Measurements from ENCODE around the gene EBLN1. TPM values are rescaled to one million over a fixed set of nuclear protein-coding genes. Genes with fewer than 3 reads are reported as not detected.

EBLN1 gene
- total RNA-seq (2021) (not detected in 3 replicates), Bru-seq, nascent RNA (not detected)
- long read RNA-seq, experiment 1, result 0 reads
- long read RNA-seq, experiment 2, result 0 reads
- long read RNA-seq, experiment 3, result 0 reads

GRCh38 chr10:22217842-22218241, at the start of gene EBLN1:
Gene EBLN1 (minus strand): TSS chr10:22218015. CDS start chr10:22209983, 8,032 bp downstream.
- H3K27ac Mint-ChIP-seq, result no peak within 1 kb of the TSS
- H3K4me3 Mint-ChIP-seq, result no peak within 1 kb of the TSS
- H3K36me3 Mint-ChIP-seq, result no peaks in the 10 kb centered on the region
- DNase-seq (ENCODE audit: low spot score), result no peak
- ChIA-PET POLR2A (no interaction called here), CTCF (interaction anchor here (0.8 to 1.0 kb wide), 2 partner anchors 208 to 221 kb away, joined by 3 read pairs; no protein-coding TSS in a partner anchor)
- ATAC-seq, result no peak
- H3K27me3 Mint-ChIP-seq (ENCODE audit: low read depth), result no peaks in the 10 kb centered on the region
- 0 out of 2 replicates have a peak, but pooled peaks cover under 1% of the 10 kb centered on the region for H3K9me3 Mint-ChIP-seq
- no peak for TF ChIP-seq RORB (CRISPR knock-in tag; IDR thresholded peaks at IDR 0.05)
- no peak for TF ChIP-seq ETV6 (CRISPR knock-in tag; IDR thresholded peaks at IDR 0.05)
- no peak for TF ChIP-seq CREB1 (CRISPR knock-in tag; IDR thresholded peaks at IDR 0.05)
- TF ChIP-seq ZBTB43 (CRISPR knock-in tag; IDR thresholded peaks at IDR 0.05), result no peak
- TF ChIP-seq HMGA2 (CRISPR knock-in tag; IDR thresholded peaks at IDR 0.05), result no peak
- H3K4me1 Mint-ChIP-seq, result no peaks in the 10 kb centered on the region

GRCh38 chr10:22265839-22266537, 48.2 kb upstream of the EBLN1 start:
- Mint-ChIP-seq H3K9me3 (no peaks in the 10 kb centered on the region; the same call in 1 of the 2 replicates), H3K4me1 (no peaks in the 10 kb centered on the region), H3K36me3 (no peaks in the 10 kb centered on the region), H3K27ac (no peak overlapping the region), H3K4me3 (no peak overlapping the region), H3K27me3 (ENCODE audit: low read depth) (peaks cover 3% of the 10 kb centered on the region; the same call in 1 of the 2 replicates)
- ChIA-PET CTCF (no interaction called here), POLR2A (no interaction called here)
- ATAC-seq (no peak), DNase-seq (ENCODE audit: low spot score) (no peak)
- TF ChIP-seq ZNF425 (CRISPR knock-in tag; conservative IDR thresholded peaks at IDR 0.05), result no peak
- no peak for TF ChIP-seq MAX (CRISPR knock-in tag; IDR thresholded peaks at IDR 0.05)
- TF ChIP-seq ERG (CRISPR knock-in tag; IDR thresholded peaks at IDR 0.05), result no peak

GRCh38 chr10:22263106-22263505, 45.3 kb upstream of the EBLN1 start:
- peaks cover 23% of the 10 kb centered on the region for H3K27me3 Mint-ChIP-seq (ENCODE audit: low read depth)
- ChIA-PET POLR2A (no interaction called here), CTCF (no interaction called here)
- DNase-seq (ENCODE audit: low spot score) (no peak), ATAC-seq (no peak)
- H3K4me3 Mint-ChIP-seq, result no peak overlapping the region
- H3K4me1 Mint-ChIP-seq, result no peaks in the 10 kb centered on the region
- H3K9me3 Mint-ChIP-seq, result no peaks in the 10 kb centered on the region; the same call in 1 of the 2 replicates
- no peak overlapping the region for H3K27ac Mint-ChIP-seq
- no peaks in the 10 kb centered on the region for H3K36me3 Mint-ChIP-seq
- no peak for TF ChIP-seq ATF3 (CRISPR knock-in tag; conservative IDR thresholded peaks at IDR 0.05)
- no peak for TF ChIP-seq AFF4 (CRISPR knock-in tag; IDR thresholded peaks at IDR 0.05; ENCODE audit: borderline replicate concordance)
- no peak for TF ChIP-seq ATF2 (CRISPR knock-in tag; IDR thresholded peaks at IDR 0.05; ENCODE audit: borderline replicate concordance, low read depth)
- no peak for TF ChIP-seq CBFB (CRISPR knock-in tag; IDR thresholded peaks at IDR 0.05; ENCODE audit: low read depth)
- no peak for TF ChIP-seq CDX4 (CRISPR knock-in tag; IDR thresholded peaks at IDR 0.05; ENCODE audit: borderline replicate concordance)
- no peak for TF ChIP-seq RORB (CRISPR knock-in tag; IDR thresholded peaks at IDR 0.05)
- no peak for TF ChIP-seq ZBTB21 (CRISPR knock-in tag; IDR thresholded peaks at IDR 0.05; ENCODE audit: borderline replicate concordance)
- no peak for TF ChIP-seq ZNF263 (CRISPR knock-in tag; IDR thresholded peaks at IDR 0.05; ENCODE audit: low read depth)
- TF ChIP-seq E2F1 (CRISPR knock-in tag; IDR thresholded peaks at IDR 0.05), result no peak
- TF ChIP-seq TP53 (CRISPR knock-in tag; IDR thresholded peaks at IDR 0.05), result no peak
